HEK293T (cell line): ENCODE measurements around the gene SUSD6.

Experiments
- BHLHE40 ChIP-seq: fragments of 450-650 bp; IDR thresholded peaks from 2 replicates; pipeline ENCODE4 v1.6.1; 2016; ENCODE audit warnings: mild to moderate bottlenecking, moderate library complexity, borderline replicate concordance
- CTBP1 ChIP-seq: fragments of 450-650 bp; IDR thresholded peaks from 2 replicates; pipeline ENCODE4 v1.6.1; 2016; ENCODE audit warnings: borderline replicate concordance
- ELF4 ChIP-seq: fragments of 450-650 bp; IDR thresholded peaks from 2 replicates; pipeline ENCODE4 v1.6.1; 2017; ENCODE audit warnings: antibody characterized with exemption
- HDGF ChIP-seq: fragments of 450-650 bp; IDR thresholded peaks from 2 replicates; pipeline ENCODE4 v1.6.1; 2017; ENCODE audit warnings: antibody characterized with exemption, borderline replicate concordance
- SUZ12 ChIP-seq: fragments of 450-650 bp; IDR thresholded peaks from 2 replicates; pipeline ENCODE4 v1.6.1; 2016; ENCODE audit warnings: mild to moderate bottlenecking
- TF ChIP-seq, protein P1 (sequence below): fragments of 450-650 bp; IDR thresholded peaks from 2 replicates; pipeline ENCODE4 v1.6.1; 2016

DNA sequence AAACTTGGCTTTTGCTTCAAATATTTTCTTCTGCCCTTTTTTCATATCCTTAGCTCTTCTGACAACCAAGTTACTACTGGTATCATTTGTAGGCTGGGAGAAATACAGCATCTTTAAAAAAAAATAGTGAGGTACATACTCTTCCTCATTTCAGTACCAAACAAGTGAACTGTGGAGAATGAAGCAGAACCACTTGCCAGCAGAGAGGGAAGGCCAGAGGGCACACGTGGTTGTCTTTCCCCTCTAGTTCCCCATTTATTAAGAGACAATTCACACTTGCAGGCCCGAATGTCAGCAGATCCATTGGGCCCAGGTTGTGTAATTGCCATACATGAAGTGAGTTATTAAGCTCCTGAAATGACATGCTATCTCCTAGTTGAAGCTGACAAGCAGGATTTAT lies 3.2 kb downstream of the SUSD6 start:
- no peak for TF ChIP-seq ELF4
- no peak for TF ChIP-seq HDGF
- TF ChIP-seq, protein P1, sequence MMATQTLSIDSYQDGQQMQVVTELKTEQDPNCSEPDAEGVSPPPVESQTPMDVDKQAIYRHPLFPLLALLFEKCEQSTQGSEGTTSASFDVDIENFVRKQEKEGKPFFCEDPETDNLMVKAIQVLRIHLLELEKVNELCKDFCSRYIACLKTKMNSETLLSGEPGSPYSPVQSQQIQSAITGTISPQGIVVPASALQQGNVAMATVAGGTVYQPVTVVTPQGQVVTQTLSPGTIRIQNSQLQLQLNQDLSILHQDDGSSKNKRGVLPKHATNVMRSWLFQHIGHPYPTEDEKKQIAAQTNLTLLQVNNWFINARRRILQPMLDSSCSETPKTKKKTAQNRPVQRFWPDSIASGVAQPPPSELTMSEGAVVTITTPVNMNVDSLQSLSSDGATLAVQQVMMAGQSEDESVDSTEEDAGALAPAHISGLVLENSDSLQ, result no peak
- no peak for TF ChIP-seq SUZ12
- no peak for TF ChIP-seq CTBP1
- no peak for TF ChIP-seq BHLHE40
